Retina (tissue), 1 donor: Measurements from ENCODE around the gene MINDY4.

Source experiments
- DNase-seq: peaks from one replicate; pipeline ENCODE4 v3.0.0-alpha.2; 2016

The MINDY4 gene

GRCh38 chr7:30884881-30885280 lies 113.7 kb downstream of the MINDY4 start:
- no peak for DNase-seq

- DNase-seq, result no peak
Measured at GRCh38 chr7:30886608-30887011, 115.4 kb downstream of the MINDY4 start.

GRCh38 chr7:30887464-30887872 lies 116.3 kb downstream of the MINDY4 start:
- DNase-seq, result no peak

GRCh38 chr7:30888747-30889146 lies 117.5 kb downstream of the MINDY4 start:
- DNase-seq, result no peak

- no peak for DNase-seq
Measured at GRCh38 chr7:30890226-30890625, 119.0 kb downstream of the MINDY4 start.

GRCh38 chr7:30893357-30893756 lies 122.1 kb downstream of the MINDY4 start:
- DNase-seq, result no peak

- DNase-seq, result no peak
Measured at GRCh38 chr7:30894009-30894408, 122.8 kb downstream of the MINDY4 start.

GRCh38 chr7:30894866-30895605 lies 123.8 kb downstream of the MINDY4 start:
- no peak for DNase-seq

- no peak for DNase-seq
Measured at GRCh38 chr7:30896036-30896435, 124.8 kb downstream of the MINDY4 start.

GRCh38 chr7:30896783-30897637 lies 125.8 kb downstream of the MINDY4 start:
- no peak for DNase-seq

- DNase-seq, result no peak
Measured at GRCh38 chr7:30897770-30898169, 126.6 kb downstream of the MINDY4 start.

GRCh38 chr7:30898411-30898810 lies 127.2 kb downstream of the MINDY4 start:
- DNase-seq, result no peak

- no peak for DNase-seq
Measured at GRCh38 chr7:30899066-30899465, 127.8 kb downstream of the MINDY4 start.

GRCh38 chr7:30899630-30900029 lies 128.4 kb downstream of the MINDY4 start:
- DNase-seq, result no peak

- DNase-seq, result no peak
Measured at GRCh38 chr7:30900053-30900452, 128.8 kb downstream of the MINDY4 start.

GRCh38 chr7:30900803-30901362 lies 129.7 kb downstream of the MINDY4 start:
- no peak for DNase-seq

GRCh38 chr7:30901856-30902255 lies 130.6 kb downstream of the MINDY4 start:
- DNase-seq, result no peak

- no peak for DNase-seq
Measured at GRCh38 chr7:30902466-30902865, 131.2 kb downstream of the MINDY4 start.

- DNase-seq, result no peak
Measured at GRCh38 chr7:30903146-30903545, 131.9 kb downstream of the MINDY4 start.

GRCh38 chr7:30904561-30904960 lies 133.3 kb downstream of the MINDY4 start:
- no peak for DNase-seq

- no peak for DNase-seq
Measured at GRCh38 chr7:30905078-30906012, 134.1 kb downstream of the MINDY4 start.

- no peak for DNase-seq
Measured at GRCh38 chr7:30906014-30906413, 134.8 kb downstream of the MINDY4 start.
